PFSK-1 (cell line): ENCODE data around the gene CMIP.

Experiments
- FOXP2 ChIP-seq: optimal IDR thresholded peaks from 2 replicates; pipeline ENCODE3; 2011; ENCODE audit warnings: borderline replicate concordance, control low read depth, inconsistent platforms; ENCODE audit not compliant: insufficient read depth; ENCODE audit errors: extremely low read length, extremely low read depth
- POLR2AphosphoS5 ChIP-seq: IDR thresholded peaks from 2 replicates; pipeline ENCODE4 v1.6.1; 2012; ENCODE audit warnings: low read depth, mild to moderate bottlenecking, control low read depth, low read length, moderate library complexity
- REST ChIP-seq, 2 experiments: IDR thresholded peaks; 2 replicates each; pipeline versions ENCODE4 v1.6.1 to v1.8.0; 2011 to 2012; ENCODE audit warnings: low read depth in 2 of 2, low read length in 2 of 2, control low read depth in 1 of 2, inconsistent platforms in 1 of 2, mild to moderate bottlenecking in 1 of 2, moderate library complexity in 1 of 2; ENCODE audit not compliant: insufficient read depth in 1 of 2
- SIN3A ChIP-seq: IDR thresholded peaks from 2 replicates; pipeline ENCODE4 v1.6.1; 2012; ENCODE audit warnings: mild to moderate bottlenecking, low read length, moderate library complexity, borderline replicate concordance; ENCODE audit not compliant: insufficient read depth
- TAF1 ChIP-seq: IDR thresholded peaks from 2 replicates; pipeline ENCODE4 v1.6.1; 2012; ENCODE audit warnings: low read length, control low read depth, borderline replicate concordance; ENCODE audit not compliant: insufficient read depth

The CMIP gene

GRCh38 chr16:81465375-81465943 lies 20.9 kb downstream of the CMIP start:
- TF ChIP-seq SIN3A: no peak
- TF ChIP-seq FOXP2: no peak
- TF ChIP-seq REST (IDR thresholded peaks at IDR 0.05; ENCODE audit: insufficient read depth in 1 of 2, low read depth in 2 of 2, low read length in 2 of 2): no peak
- TF ChIP-seq TAF1: no peak
- no peak for TF ChIP-seq POLR2AphosphoS5

- TF ChIP-seq POLR2AphosphoS5: no peak
- no peak for TF ChIP-seq SIN3A
These were observed 21.9 kb downstream of the CMIP start for GRCh38 chr16:81466356-81466980.

- TF ChIP-seq REST (IDR thresholded peaks at IDR 0.05; ENCODE audit: insufficient read depth in 1 of 2, low read depth in 2 of 2, low read length in 2 of 2) (no peak), SIN3A (no peak), TAF1 (no peak), POLR2AphosphoS5 (no peak), FOXP2 (no peak)
These were observed 22.5 kb downstream of the CMIP start for GRCh38 chr16:81467072-81467471.

GRCh38 chr16:81467815-81468214 lies 23.2 kb downstream of the CMIP start:
- TF ChIP-seq SIN3A: no peak
- TF ChIP-seq POLR2AphosphoS5: no peak
- TF ChIP-seq TAF1: no peak
- TF ChIP-seq FOXP2: no peak
- TF ChIP-seq REST (IDR thresholded peaks at IDR 0.05; ENCODE audit: insufficient read depth in 1 of 2, low read depth in 2 of 2, low read length in 2 of 2): no peak

GRCh38 chr16:81468269-81468902 lies 23.8 kb downstream of the CMIP start:
- TF ChIP-seq SIN3A (no peak), POLR2AphosphoS5 (no peak), TAF1 (no peak), FOXP2 (no peak), REST (IDR thresholded peaks at IDR 0.05; ENCODE audit: insufficient read depth in 1 of 2, low read depth in 2 of 2, low read length in 2 of 2) (no peak)
